Measurements from ENCODE around the gene CNTRL.

- TF ChIP-seq TAF1 (IDR thresholded peaks at IDR 0.05; ENCODE audit: borderline replicate concordance, low read depth, low read length) (no peak), POLR2A (IDR thresholded peaks at IDR 0.05; ENCODE audit: low read depth, low read length) (no peak), POLR2AphosphoS5 (IDR thresholded peaks at IDR 0.05; ENCODE audit: low read depth, low read length) (no peak)
These were observed 108.2 kb downstream of the CNTRL start for GRCh38 chr9:121182989-121183388.

All from GM12892 (cell line).